ENCODE results near the gene MUC2.

The MUC2 gene

DNA sequence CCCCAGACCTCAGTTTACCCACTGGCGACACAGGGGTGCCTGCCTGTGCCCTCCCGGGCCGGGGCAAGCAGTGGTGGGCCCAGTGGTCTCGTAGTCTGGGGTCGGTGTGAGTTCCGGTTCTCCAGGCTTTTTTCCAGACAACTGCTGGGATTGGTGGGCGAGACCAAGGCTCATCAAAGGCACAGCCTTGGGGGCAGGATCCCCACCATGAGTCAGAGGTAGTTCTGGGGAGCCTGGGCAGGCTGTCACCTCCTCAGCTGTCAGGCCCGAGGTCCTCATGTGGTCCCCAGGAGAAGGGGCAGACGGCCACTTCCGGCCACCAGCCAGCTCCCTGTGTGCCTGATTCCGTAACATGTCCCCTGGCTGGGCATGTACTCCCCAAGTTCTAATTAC is 827 bp upstream of the MUC2 start:
- no peak for DNase-seq

DNA sequence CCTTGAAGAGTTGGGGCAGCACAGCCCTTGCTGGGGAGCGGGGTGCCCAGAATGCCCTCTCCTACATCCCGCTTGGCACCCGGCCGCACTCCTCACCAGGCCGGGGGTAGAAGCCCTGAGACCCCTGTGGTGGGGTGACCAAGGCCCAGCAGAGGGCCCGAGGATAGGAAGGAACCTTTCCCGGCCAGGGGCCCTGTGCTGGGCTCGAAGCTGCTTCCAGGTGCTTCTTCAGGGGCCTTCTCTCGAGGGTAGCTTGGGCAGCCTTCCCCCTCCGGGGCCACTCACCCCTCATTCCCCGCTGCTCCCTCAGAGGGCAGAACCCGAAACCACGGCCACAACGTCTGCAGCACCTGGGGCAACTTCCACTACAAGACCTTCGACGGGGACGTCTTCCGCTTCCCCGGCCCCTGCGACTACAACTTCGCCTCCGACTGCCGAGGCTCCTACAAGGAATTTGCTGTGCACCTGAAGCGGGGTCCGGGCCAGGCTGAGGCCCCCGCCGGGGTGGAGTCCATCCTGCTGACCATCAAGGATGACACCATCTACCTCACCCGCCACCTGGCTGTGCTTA is 752 bp downstream of the MUC2 start:
- DNase-seq = no peak

DNA sequence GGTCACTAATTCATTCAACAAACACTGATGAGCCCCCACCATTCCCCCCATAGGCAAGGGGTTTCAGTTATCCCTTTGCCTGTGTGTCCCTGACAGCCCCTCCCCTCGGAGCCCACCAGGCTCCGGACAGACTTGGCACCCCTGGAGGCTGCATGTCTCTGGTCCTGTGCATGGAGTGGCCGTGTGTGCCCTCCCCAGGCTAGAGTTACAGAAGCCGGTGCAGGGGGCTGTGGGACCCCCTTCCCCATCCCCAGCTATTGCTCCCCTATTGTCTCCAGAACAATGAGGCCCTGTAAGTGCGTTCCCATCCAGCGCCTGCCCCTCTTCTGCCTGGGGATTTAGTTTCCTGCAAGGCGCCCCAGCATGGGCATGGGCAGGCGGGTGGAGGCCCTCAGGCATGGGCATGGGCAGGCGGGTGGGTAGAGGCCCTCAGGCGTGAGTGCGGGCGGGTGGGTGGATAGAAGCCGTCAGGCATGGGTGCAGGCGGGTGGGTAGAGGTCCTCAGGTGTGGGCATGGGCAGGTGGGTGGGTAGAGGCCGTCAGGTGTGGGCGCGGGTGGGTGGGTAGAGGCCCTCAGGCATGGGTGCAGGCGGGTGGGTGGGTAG is 1.5 kb downstream of the MUC2 start:
- no peak for DNase-seq

DNA sequence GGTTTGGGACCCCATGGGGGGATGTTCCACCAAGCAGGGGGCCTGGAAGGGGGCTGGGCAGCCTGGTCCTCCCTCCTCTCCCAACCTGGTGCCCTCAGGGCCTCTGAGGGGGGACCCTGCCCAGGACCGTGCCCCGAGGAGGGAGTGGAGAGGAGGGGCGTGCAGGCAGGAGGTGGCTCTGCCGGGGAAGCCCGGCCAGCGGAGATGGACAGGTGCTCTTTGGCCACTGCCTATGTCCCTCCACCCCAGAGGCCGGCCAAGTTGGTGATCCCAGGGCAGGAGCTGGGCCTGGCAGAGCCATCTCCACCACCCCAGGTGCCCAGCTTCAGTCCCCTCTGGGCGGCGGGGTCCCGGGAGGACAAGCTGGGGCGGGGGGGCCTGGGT is 2.4 kb downstream of the MUC2 start:
- no peak for DNase-seq

DNA sequence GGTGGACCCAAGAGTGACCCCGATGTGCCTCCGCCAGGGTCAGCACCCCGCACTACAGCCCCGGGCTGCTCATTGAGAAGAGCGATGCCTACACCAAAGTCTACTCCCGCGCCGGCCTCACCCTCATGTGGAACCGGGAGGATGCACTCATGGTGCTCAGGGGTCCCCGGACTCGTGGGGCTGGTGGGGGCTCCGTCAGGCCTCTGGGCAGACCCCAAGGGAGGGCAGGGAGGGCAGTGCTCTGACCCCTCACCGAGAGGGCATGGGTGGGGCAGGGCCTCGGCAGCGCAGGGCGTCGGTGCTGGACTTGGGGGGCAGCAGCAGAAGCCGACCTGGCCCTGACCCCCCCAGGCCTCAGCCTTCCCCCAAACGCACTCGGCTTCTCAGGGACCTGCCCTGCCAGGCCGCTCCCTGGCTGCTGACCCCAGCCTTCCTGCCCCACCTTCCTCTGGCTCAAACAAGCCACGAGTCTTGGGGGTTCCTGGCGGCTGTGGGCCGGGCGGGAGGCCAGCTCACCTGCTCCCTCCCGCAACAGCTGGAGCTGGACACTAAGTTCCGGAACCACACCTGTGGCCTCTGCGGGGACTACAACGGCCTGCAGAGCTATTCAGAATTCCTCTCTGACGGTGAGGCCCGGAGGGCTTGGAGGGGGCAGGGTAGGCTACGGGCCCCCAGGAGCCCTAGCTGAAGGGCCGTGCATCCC is 2.9 kb downstream of the MUC2 start:
- DNase-seq = no peak

DNA sequence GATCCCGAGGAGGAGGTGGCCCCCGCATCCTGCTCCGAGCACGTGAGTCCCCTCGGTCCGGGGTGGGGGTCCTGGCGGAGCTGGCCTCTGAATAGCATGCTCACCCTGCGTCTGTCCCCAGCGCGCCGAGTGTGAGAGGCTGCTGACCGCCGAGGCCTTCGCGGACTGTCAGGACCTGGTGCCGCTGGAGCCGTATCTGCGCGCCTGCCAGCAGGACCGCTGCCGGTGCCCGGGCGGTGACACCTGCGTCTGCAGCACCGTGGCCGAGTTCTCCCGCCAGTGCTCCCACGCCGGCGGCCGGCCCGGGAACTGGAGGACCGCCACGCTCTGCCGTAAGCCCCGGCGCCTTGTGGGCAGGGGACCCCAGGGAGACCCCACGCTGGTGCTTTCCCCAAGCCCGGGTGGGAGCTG is 3.5 kb downstream of the MUC2 start:
- no peak for DNase-seq

DNA sequence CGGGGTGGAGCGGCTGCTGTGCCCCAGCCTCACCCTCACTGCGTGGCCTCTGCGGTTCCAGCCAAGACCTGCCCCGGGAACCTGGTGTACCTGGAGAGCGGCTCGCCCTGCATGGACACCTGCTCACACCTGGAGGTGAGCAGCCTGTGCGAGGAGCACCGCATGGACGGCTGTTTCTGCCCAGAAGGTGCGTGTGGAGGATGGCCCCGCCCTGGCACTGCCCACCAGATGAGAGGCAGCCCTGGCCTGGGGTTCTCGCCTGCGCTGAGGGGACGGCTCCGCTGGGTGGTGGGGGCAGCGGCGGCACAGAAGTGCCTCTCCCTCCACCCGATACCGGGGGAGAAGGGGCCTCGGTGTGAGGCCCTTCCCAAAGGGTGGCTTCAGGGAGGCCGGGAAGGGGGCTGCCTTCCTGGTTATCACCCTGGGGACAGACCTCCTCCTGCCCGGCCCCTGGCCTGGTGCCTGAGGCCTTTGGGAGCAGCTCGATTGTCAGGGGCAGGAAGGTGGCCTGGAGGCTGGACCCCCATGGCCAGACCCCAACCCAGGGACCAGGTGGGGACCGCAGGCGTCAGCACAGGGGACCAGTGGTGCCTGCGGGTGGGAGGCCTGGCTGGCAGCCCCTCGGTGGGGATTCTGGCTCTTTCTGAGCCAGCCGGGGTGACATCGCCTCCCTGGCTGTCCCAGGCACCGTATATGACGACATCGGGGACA is 7.1 kb downstream of the MUC2 start:
- DNase-seq = no peak

DNA sequence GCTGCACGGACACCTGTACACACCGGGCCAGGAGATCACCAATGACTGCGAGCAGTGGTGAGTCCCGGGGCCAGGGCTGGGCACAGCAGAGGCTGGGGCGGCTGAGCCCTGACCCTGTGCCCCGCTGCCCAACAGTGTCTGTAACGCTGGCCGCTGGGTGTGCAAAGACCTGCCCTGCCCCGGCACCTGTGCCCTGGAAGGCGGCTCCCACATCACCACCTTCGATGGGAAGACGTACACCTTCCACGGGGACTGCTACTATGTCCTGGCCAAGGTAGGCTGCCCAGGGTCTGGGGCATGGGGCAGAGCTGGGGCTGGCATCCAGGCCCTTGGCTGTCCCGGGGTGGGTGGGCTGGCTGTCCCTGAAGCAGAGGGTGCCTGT is 7.7 kb downstream of the MUC2 start:
- DNase-seq = no peak

DNA sequence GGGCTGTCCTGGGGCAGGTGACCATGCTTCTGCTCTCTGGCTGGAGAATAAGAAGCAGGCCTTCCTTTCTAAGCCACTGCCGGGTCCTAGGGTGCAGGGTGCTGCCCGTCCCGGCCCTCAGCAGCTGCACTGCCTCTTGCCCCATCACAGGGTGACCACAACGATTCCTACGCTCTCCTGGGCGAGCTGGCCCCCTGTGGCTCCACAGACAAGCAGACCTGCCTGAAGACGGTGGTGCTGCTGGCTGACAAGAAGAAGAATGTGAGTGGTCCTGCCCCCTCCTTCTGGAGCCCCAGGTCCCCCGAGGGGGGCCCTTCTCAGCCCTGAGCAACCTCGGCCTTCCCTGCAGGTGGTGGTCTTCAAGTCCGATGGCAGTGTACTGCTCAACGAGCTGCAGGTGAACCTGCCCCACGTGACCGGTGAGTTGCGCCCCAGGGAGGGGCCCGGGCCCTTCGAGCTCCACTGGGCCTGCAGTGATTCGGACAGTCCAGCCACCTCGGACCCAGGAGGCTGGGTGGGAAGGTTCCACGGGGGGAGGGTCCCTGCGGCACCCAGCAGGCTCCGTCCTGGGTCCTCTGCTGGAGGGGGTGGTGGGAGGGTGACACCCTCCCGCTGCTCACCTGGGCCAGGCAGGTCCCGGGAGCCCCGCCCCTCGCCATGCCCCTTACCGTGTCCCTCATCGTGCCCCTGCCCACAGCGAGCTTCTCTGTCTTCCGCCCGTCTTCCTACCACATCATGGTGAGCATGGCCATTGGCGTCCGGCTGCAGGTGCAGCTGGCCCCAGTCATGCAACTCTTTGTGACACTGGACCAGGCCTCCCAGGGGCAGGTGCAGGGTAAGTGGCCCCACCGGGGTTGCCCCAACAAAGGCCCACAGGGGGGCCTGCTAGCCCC is 8.3 kb downstream of the MUC2 start:
- no peak for DNase-seq

DNA sequence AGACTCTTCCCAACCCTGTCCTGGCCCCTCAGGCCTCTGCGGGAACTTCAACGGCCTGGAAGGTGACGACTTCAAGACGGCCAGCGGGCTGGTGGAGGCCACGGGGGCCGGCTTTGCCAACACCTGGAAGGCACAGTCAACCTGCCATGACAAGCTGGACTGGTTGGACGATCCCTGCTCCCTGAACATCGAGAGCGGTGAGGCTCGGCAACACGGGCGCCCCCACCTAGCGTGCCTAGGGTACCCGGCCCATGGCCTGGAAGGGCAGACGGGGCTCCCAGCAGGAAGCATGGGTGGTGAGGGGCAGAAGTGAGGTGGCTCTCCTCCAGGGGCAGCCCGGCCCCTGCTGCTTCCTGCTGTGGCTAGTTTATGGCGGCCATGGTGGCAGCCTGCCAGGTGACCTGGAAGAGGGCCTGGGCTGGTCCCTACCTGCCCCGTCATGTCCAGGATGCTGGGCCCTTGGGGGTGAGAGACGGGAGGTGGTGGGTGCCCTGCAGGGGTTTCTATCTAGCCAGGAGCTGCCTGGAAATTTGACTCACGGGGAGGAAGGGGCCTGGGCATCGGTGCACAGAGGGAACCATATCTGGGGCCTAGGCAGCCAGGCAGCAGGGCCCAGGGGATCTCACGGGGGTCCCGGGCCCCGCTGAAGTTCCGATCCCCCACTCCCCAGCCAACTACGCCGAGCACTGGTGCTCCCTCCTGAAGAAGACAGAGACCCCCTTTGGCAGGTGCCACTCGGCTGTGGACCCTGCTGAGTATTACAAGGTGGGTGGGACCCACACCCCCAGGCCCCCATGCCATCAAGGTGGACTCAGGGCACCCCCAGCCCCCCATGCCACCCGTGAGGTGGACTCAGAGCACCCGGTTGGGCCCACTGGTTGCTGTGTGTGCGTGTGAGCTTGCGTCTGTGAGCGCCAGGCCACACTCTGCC is 9.2 kb downstream of the MUC2 start:
- DNase-seq = no peak

DNA sequence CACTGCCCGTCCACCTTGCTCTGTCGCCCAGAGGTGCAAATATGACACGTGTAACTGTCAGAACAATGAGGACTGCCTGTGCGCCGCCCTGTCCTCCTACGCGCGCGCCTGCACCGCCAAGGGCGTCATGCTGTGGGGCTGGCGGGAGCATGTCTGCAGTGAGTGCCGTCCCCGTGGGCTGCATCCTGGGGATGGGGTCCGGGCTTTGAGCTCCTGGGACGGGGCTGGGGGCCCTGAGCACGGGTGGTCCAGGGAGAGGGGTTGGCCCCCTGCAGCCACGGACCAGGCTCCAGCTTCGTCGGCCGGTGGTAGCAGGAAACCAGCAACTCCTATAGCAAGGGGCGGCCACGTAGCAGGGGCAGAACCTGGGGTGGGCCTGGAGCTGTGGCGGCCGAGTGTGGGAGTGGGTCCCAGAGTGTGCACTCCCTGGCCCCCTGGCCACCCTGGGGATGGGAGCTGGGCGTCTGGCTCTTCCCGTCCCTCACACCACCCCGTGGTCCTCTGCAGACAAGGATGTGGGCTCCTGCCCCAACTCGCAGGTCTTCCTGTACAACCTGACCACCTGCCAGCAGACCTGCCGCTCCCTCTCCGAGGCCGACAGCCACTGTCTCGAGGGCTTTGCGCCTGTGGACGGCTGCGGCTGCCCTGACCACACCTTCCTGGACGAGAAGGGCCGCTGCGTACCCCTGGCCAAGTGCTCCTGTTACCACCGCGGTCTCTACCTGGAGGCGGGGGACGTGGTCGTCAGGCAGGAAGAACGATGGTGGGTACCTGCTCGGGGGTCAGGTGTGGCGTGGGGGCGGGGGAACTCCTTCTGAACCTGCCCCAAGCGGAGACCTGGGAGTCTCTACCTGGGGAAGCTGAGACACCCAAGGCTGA is 10.1 kb downstream of the MUC2 start:
- no peak for DNase-seq

DNA sequence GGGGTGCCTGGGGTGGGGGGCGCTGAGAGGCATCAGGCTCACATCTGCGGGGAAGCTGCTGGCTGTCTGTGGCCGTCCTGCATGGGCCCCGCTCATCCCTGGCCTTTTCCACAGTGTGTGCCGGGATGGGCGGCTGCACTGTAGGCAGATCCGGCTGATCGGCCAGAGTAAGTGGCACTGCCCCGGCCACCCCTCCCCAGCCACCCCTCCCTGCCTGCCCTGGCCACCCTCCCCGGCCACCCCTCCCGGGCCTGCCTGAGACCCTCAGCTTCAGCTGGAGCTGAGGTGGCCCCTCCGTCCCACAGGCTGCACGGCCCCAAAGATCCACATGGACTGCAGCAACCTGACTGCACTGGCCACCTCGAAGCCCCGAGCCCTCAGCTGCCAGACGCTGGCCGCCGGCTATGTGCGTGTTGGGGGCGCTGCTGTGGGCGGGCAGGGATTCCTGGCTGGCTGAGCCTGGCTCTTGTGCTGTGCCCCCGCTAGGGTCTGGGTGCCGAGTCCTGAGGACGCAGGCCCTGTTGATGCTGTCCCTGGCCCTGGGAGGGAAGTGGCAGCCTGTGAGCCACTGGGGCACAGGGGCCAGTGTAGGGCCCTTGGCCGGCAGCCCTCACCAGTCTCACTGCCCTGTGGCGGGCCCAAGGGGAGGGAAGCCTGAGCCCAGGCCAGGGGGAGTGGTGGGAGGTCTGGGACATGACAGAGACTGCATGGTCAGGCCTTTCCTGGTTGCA is 10.9 kb downstream of the MUC2 start:
- DNase-seq = no peak

DNA sequence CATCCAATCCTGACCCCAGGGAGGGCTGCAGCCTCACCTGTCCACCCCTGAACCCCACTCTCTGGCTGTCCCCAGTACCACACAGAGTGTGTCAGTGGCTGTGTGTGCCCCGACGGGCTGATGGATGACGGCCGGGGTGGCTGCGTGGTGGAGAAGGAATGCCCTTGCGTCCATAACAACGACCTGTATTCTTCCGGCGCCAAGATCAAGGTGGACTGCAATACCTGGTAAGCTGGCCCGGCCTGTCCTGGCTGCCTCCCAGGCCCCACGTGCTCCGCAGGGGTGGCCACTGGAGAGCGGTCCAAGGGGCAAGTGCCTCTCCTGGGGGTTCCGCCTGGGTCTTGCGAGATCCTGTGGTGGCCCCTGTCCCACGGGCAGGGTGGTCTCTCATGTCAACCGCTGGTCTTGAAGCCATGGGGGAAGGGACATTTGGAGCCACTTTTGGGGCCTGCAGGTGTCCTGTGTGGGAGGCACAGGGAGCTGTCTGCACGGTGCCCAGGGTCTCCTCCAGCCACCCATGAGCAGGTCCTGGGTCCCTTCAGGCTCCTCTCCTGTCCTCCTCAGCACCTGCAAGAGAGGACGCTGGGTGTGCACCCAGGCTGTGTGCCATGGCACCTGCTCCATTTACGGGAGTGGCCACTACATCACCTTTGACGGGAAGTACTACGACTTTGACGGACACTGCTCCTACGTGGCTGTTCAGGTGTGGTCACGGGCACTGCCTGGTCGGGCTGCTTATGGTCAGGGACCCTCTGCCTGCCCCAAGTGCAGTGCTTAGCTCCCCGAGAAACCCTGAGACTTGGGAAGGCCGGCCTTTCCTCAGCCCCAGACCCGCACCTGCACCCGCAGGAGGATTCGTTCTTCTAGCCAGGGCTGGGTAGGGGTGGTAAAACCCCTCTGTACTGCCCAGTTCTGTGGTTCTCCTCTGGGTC is 11.8 kb downstream of the MUC2 start:
- no peak for DNase-seq

DNA sequence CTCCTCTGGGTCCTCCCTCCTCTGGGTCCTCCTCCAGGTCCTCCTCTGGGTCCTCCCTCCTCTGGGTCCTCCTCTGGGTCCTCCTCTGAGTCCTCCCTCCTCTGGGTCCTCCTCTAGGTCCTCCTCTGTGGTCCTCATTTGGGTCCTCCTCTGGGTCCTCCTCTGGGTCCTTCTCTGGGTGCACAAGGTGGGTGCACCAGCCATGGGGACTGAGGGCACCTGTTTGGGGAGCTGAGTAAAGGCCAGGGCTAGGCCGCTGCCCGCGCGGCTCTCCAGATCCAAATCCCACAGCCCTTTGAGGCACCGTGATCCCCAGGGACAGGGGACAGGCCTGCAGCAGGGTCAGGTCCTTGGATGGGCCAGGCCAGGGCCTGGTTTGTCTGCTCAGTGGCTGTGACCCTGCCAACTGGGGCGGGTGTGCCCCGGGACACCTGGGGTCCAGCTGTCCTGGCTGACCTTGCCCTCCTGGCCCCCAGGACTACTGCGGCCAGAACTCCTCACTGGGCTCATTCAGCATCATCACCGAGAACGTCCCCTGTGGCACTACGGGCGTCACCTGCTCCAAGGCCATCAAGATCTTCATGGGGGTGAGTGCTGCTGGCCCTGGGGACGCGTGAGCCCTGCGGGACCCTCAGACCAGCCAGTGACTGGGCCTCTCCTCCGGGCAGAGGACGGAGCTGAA is 12.7 kb downstream of the MUC2 start:
- DNase-seq = no peak

DNA sequence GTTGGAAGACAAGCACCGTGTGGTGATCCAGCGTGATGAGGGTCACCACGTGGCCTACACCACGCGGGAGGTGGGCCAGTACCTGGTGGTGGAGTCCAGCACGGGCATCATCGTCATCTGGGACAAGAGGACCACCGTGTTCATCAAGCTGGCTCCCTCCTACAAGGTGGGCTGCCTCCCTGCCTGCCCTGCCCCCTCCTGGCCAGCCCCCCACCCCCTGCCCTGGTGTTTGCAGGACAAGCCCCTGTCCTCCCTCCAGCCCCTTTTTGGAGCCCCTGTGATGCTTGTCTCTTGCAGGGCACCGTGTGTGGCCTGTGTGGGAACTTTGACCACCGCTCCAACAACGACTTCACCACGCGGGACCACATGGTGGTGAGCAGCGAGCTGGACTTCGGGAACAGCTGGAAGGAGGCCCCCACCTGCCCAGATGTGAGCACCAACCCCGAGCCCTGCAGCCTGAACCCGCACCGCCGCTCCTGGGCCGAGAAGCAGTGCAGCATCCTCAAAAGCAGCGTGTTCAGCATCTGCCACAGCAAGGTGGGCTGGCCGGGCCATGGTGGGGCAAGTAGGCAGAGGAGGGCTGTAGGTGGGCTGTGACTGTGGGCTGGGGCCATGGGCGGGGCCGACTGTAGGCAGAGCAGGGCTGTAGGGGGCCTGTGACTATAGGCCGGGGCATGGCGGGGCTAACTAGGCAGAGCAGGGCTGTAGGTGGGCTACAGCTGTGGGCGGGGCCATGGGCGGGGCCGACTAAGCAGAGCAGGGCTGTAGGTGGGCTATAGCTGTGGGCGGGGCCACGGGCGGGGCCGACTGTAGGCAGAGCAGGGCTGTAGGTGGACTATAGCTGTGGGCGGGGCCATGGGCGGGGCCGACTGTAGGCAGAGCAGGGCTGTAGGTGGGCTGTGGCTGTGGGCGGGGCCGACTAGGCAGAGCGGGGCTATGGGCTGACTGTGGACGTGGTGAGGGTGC is 13.6 kb downstream of the MUC2 start:
- DNase-seq = no peak

DNA sequence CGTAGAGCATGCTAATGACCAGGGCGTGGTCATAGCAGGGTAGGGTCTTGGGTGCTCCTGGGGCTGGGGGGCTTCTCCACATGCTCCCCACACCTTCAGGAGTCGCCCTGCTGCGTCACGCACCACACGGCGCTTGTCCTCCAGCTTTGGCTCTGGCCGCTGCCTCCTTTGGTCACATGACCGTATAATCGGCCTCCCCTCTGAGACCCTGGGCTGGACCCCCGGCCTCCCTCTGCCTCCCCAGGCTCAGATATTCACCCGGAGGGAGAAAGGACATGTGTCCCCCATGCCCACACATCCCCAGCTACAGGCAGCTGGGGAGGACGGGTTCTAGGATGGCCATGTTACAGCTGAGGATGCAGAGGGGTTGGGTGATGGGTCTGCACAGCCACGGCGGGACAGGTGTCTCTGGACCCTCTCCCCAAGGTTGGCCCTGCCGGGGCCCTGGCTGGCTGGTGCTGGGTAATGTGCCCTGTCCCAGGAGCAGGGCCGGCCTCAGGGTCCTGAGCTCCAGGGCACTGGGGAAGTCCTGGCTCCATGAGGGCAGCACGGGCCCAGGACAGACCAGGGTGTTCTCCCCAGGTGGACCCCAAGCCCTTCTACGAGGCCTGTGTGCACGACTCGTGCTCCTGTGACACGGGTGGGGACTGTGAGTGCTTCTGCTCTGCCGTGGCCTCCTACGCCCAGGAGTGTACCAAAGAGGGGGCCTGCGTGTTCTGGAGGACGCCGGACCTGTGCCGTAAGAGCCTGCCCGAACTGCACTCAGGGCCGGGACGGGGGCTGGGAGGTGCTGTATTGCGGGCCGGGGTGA is 14.5 kb downstream of the MUC2 start:
- no peak for DNase-seq

Data from EL (cell line).